NCI-H226 (cell line): ENCODE data around the gene MCUR1.
"Not testable (repeated sequence)": the region's sequence is repeated elsewhere in the genome, so short reads cannot be mapped to it uniquely, and the experiment has no call there.

ENCODE experiments used
- DNase-seq: peaks from one replicate; pipeline ENCODE4 v3.0.0-alpha.2; 2015

The MCUR1 gene, protein sequence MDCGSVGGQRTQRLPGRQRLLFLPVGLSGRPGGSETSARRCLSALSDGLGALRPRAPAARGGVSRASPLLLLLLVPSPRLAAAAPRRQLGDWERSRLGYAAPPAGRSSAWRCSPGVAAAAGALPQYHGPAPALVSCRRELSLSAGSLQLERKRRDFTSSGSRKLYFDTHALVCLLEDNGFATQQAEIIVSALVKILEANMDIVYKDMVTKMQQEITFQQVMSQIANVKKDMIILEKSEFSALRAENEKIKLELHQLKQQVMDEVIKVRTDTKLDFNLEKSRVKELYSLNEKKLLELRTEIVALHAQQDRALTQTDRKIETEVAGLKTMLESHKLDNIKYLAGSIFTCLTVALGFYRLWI

DNA sequence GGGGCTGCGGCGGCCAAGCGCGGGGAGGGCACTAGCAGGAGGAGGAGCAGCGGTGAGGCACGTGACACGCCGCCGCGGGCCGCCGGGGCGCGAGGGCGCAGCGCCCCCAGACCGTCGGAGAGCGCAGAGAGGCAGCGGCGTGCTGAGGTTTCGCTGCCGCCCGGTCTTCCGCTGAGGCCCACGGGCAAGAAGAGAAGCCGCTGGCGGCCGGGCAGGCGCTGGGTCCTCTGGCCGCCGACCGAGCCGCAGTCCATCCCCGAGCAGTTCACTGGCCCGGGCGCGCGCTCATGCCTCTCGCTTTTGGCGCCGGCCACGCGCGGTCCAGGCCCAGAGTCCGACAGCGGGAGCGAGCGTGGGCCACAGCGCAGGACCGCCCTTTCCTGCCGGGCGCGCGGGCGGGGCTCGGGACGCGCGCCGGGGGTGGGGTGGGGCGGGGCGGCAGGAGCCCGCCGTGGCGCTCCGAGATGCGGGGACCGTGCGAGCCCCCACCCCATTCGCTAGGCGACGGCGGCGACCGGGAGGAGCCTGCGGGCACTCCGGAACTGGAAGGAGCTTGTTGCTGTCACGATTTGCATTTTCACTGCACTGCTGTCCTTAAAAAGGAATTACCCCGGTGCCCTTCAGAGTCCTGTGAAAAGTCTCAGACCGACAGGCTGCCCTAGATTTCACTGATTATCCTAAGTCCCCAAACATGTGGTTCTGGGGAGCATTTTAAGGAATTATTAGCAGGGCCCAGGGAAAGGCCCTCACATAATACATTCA is at the start of gene MCUR1:
Gene MCUR1, minus strand, starts transcription at position 382 of the 762 bp plus-strand sequence. Its CDS starts 128 bp downstream, at position 254.
- DNase-seq = peak; percentile 82

DNA sequence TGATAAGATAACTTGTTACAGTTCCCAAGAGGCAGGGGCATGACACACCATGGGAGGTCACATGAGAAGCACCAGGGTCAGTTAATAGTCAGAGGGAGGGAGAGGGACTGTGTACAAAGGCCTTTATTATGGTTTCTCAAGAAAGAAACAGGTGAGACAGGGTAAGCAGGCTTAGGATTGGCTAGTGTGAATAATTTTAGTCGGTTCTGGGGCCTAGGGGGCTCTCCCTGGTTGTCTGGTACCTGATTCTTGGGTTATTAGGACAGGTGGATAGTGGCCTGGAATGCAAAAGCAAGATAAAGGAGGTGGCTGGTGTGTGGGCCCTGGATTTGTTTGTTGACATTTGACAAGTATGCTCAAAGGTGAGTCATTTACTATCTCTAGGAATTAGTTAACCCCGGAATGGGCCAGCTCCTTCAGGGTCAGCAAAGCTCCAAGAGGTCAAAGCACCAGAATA is 49.4 kb upstream of the MCUR1 start:
- DNase-seq = no peak

DNA sequence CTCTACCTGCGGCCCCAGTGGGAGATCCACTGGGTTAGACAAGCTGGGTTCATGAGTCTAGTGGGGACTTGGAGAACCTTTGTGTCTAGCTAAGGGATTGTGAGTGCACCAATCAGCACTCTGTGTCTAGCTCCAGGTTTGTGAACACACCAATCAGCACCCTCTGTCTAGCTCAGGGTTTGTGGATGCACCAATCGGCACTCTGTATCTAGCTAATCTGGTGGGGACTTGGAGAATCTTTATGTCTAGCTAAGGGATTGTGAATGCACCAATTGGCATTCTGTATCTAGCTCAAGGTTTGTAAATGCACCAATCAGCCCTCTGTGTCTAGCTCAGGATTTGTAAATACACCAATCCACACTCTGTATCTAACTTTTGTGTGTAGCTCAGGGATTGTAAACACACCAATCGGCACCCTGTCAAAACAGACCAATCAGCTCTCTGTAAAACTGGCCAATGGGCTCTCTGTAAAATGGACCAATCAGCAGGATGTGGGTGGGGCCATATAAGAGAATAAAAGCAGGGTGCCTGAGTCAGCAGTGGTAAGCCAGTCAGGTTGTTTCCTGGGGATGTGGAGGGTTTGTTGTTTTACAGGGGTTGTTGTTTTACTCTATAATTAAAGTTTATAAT is 46.3 kb upstream of the MCUR1 start:
- not testable (repeated sequence) for DNase-seq

DNA sequence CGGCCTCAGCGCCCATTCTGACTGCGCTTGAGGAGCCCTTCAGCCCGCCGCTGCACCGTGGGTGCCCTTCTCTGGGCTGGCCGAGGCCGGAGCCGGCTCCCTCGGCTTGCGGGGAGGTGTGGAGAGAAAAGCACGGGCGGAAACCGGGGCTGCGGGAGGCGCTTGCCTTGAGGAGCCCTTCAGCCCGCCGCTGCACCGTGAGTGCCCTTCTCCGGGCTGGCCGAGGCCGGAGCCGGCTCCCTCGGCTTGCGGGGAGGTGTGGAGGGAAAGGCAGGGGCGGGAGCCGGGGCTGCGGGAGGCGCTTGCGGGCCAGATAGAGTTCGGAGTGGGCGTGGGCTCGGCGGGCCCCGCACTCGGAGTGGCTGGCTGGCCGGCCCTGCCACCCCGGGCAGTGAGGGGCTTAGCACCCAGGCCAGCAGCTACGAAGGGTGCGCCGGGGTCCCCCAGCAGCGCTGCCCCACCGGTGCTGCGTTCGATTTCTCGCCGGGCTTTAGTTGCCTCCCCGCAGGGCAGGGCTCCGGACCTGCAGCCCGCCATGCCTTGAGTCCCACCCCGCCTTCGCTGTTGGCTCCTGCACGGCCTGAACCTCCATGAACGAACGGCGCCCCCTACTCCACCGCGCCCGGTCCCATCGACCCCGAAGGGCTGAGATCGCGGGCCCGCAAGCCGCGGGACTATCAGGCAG is 45.7 kb upstream of the MCUR1 start:
- DNase-seq = no peak

DNA sequence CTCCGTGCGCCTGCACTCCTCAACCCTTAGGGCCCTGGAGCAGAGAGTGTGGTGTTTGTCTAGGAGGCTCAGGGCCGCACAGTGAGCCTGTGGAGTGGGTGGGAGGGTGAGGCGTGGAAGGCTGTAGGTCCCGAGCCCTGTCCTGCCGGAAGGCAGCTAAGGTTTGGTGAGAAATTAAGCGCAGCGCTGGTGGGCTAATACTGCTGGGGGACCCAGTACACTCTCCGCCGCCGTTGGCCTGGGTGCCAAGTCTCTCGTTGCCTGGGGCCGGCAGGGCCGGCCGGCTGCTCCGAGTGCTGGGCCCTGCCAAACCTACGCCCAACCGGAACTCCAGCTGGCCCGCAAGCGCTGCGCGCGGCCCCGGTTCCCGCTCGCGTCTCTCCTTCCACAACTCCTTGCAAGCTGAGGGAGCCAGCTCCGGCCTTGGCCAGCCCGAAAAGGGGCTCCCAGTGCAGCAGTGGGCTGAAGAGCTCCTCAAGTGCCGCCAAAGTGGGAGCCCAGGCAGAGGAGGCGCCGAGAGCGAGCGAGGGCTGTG is 40.4 kb upstream of the MCUR1 start:
- no peak for DNase-seq

DNA sequence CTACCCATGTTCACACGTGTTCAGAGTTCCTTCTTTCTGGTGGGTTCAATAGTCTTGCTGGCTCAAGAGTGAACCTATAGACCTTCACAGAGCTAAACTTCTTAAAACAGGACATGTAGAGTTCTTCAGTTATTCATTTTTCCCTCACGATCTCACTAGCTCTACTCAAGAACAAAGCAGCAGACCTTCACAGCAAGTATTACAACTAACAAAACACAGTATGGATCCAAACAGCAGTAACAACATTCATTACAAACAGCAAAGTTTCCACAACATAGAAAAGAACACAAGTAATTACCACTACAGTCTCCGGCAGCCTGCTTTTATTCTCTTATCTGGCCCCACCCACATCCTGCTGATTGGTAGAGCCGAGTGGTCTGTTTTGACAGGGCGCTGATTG is 39.5 kb upstream of the MCUR1 start:
- no peak for DNase-seq

DNA sequence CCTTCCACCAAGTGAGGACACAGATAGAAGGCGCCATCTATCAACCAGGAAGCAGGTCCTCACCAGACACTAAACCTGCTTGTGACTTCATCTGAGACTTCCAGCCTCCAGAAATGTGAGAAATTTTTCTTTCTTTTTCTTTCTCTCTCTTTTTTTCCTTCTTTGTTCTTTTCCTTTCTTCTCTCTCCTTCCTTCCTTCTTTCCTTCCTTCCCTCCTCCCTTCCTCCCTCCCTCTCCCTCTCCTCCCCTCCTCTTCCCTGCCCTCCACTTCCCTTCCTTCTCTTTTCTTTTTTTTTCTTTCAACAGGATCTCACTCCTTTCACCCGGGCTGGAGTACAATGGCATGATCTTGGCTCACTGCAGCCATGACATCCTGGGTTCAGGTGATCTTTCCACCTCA is 37.4 kb upstream of the MCUR1 start:
- DNase-seq = no peak

DNA sequence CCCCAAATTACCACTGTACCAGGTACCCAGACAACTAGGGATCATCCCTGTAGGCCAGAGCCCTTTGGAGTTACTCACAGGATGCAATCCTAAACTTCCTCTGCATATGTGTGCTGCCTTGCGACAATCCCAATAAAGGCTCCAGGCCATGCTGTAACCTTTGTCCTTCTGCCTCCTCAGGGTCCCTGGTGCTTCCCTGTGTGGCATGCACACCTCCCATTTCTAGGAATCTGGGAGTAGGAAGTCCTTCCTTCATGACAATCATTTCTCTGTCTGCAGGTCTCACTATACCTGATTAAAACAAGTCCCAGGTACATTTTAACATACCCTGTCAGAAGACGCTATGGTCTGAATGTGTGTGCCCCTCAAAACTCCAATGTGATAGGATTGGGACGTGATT is 37.0 kb upstream of the MCUR1 start:
- no peak for DNase-seq

DNA sequence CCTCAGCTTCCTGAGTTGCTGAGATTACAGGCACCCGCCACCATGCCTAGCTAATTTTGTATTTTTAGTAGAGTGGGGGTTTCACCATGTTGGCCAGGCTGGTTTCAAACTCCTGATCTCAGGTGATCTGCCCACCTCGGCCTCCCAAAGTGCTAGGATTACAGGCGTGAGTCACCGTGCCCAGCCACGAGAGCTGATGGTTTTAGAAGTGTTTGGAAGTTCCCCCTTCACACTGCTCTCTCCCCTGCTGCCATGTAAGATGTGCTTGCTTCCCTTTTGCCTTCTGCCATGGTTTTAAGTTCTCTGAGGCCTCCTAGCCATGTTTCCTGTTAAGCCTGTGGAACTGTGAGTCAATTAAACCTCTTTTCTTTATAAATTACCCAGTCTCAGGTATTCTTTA is 36.3 kb upstream of the MCUR1 start:
- not testable (repeated sequence) for DNase-seq

DNA sequence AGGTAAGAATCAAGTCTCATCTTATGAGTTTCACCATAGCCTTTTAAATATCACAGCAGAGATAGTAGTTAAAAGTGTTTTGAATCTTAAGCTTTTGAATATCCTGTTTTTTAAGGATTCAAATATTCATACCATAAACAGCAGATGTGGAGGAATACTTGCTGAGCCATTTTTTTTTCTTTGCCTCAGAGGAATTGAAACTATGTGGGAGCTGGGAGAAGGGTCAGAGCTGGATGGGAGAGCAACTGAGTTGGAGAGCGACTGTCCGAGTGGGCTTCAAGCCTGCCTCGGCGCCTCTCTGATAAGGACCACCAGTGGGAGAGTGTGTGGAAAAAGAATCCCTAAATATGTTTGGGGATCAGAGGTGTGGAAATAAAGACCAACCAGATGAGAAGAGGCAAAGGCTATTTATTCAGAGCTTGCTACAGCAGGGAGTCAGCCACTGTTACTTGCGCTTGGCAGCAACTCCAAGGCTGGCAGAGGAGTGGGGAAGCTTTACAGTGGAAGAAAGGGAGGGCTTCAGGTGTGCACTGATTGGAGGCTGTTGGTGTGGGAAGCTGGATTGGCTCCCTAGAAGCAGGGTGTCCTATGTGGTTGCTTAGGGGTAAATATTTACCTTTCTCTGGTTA is 34.3 kb upstream of the MCUR1 start:
- no peak for DNase-seq

DNA sequence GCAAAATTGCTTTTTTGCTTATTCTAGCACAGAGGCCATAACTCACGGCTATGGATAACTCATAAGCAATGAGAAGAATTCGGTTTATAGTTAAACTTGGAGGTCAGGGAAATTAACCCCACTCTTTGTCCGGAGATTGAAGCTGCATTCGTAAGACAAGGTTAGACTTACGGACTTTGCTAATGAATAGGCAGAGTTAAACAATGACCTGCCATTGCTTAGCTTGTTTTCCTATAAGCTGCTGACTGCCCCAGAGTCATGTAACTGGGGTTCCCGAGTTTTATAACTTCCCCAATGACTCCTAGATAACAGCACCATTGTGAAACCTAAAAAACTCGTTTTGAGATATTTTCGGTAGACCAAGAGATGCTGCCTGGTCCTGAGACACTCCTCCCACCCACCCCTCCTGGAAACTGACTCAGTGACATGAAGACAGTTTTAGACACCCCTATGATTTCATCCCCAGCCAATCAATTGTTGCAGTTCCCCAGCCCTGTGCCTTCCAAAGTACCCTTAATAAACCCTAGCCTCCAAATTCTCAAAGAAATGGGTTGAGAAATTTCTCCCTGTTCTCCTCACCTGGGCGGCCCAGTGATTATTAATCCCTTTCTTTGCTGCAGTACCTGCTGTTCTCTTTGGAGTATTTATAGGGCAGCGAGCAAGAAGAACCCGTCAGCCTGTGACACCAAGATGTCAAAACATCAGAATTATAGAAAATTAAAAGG is 33.1 kb upstream of the MCUR1 start:
- DNase-seq = no peak

DNA sequence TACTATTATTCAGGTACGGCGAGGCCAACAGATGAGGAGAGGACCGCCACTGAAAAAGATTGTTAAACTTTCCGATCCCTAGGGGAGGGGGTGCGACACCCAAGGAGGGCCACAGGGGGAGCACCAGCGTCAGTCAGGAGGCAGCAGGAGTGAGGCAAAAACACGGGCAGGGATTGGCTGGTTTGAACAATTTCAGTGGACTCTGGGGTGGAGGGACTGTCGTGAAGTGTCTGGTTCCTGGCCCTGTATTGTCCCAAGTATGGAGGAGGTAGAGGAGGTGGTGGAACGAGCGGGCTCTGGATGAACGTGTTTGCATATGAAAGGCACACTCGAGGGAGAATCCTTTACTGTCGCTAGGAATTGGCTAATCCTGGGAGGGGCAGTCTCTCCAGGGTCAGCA is 32.5 kb upstream of the MCUR1 start:
- DNase-seq = no peak

DNA sequence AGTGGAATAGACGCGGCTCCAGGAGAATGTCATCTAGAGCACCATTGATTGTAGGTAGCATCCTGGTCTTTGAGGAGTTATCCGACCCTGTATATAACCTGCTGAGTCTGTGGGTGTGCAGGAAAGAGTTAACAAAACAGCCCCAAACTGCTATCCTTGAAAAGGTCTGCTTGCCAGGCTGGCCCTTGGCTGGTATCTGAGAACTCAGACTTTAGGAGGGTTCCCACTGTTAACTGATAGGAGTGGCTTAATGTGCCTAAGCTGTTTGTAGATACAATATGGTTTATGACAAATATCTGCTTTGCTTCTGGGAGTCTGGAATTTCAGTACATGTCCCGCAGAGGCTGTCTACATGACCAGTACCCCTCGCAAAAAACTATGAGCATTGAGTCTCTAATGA is 27.6 kb upstream of the MCUR1 start:
- no peak for DNase-seq

DNA sequence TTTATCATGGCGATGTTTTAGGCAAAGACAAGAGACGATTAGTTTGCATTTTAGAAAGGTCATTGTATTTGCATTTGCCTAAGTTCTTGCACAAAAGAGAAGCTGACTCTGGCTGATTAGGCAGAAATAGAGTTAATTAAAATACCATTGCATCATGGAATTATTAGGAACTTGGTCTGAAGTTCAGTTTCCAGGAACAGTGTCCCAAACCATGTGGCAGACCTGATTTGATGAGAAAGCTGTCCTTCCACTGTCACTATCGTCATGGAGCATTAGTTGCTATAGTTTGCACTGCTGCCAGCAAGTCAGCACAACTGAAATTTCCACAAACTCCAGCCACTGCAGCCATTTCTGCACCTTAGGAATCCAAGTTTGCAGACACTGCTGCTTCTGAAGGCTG is 24.3 kb upstream of the MCUR1 start:
- no peak for DNase-seq

DNA sequence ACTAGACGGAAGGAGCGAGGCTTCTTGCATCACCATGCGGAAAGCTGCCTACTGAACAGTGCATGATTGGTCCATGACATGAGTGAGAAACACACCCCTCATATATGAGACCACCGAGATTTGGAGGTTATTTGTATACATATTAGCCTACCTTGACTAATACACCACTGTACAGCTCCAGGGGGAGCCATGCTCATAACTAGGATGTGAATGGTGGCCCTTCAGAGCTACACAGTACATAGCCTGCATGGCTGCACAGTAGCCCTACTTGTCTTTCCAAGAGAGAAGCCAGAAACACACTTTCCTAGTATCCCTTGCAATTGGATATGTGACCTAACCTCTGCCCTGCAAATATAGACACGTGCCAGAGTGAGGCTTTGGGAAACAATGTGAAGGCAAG is 21.8 kb upstream of the MCUR1 start:
- no peak for DNase-seq

DNA sequence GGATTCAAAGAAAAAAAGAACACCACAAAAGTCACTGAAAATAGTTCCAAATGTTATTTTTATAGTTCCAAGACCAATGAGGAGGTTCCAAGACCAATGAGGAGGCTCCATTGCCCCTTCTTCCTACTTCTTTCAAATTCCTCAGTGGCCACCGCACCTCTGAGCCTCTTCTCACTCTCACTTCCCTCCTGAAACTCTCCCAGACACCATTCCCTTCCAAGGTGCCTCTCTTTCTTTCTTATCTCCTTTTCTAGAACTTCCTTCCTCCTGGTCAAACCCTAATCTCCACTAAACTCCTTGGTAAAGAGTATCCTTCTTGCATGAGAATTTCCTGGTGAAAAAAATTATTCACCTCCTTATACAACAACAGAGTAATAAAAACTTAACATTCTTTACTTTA is 20.4 kb upstream of the MCUR1 start:
- DNase-seq = no peak

DNA sequence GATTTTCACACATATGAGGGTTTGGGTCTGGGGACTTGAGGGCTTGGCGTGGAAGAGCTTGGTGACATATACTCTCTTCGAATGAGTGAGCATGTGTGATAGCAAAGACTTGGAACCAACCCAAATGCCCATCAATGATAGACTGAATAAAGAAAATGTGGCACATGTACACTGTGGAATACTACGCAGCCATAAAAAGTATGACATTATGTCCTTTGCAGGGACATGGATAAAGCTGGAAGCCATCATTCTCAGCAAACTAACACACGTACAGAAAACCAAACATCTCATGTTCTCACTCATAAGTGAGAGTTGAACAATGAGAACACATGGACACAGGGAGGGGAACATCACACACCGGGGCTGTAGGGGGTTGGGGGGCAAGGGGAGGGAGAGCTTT is 19.7 kb upstream of the MCUR1 start:
- not testable (repeated sequence) for DNase-seq

DNA sequence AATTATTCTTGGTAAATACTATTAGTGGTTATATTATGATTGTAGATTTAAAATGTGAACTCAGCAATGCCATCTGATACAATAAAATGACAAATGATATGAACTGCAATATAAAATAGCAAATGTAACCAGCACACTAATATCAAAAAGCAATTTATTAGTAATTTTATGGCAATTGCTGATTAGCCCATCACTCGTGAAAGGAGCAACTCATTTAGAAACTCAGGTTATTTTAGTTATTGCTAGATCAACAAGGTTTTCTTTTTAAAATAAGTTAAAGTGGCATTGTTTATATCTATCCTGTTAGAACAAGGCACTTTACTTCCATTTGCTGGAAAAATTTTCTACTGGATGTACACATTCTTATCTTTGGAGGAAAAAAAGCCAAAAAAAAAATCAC is 18.4 kb upstream of the MCUR1 start:
- no peak for DNase-seq

DNA sequence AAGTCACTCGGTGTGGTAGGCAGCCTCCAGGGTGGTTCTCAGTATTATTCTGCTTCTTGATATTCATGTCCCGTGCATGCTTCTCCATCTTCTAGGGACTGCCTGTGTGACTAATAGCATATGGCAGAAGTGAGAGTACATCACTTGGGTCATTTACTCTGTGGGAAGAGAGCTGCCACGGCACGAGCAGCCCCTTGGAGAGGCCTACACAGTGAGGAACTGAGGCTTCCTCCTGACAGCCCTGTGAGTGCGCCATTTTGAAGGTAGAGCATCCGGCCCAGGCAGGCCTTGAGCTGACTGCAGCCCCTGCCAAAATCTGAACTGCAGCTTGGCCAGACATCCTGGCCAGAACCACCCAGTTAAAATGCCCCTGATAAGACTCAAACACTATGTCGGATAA is 17.3 kb upstream of the MCUR1 start:
- DNase-seq = no peak

DNA sequence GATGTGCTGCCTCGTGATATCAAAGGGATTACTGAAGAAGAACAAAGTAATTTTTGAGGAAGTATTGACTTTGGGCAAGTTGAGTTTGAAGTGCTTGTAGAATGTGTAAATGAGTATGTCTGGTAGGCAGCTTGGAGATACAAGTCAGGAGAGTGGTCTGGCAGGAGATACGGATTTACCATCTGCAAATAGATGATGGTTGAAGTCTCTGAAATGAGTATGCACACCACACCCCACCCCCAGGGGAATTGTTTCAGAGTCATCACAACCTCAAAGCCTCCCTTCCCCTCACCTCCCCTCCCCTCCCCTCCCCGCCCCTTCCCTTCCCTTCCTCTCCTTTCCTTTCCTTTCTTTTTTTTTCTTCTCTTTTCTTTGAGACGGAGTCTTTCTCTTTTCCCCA is 16.4 kb upstream of the MCUR1 start:
- no peak for DNase-seq

DNA sequence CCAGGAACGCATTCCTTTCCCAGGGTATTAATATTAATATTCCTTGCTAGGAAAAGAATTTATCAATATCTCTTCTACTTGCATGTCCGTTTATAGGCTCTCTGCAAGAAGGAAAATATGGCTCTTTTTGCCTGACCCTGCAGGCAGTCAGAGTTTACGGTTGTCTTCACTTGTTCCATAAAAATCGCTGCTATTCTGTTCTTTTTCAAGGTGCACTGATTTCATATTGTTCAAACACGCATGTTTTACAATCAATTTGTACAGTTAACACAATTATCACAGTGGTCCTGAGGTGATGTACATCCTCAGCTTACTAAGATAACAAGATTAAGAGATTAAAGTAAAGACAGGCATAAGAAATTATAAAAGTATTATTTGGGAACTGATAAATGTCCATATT is 15.1 kb upstream of the MCUR1 start:
- DNase-seq = not testable (repeated sequence)
